H1 (cell line): ENCODE measurements around the gene CAMK2A. TPM values are rescaled to one million over a fixed set of nuclear protein-coding genes. Genes with fewer than 3 reads are reported as not detected.

Experiments used
- CTCF ChIA-PET: fragments of 300-600 bp; sonication (Branson Sonifier 250); formaldehyde crosslinking; loops from one replicate; lab custom pipeline; 2021; ENCODE audit not compliant: partially characterized antibody; lab: Charles Lee
- POLR2A ChIA-PET: fragments of 300-600 bp; sonication (Branson Sonifier 250); formaldehyde crosslinking; loops from one replicate; lab custom pipeline; 2021; ENCODE audit warnings: inconsistent platforms; ENCODE audit not compliant: partially characterized antibody; lab: Charles Lee
- DNase-seq, 2 experiments: peaks; one replicate each; pipeline versions ENCODE4 v3.0.0 to v3.0.0-alpha.2; 2010 to 2022; ENCODE audit warnings: low spot score in 2 of 2, low read depth in 1 of 2, mixed read lengths in 1 of 2
- FAIRE-seq: peaks from 2 replicates; lab custom pipeline; 2011; peaks lifted over from hg19 to GRCh38; lab: Jason Lieb, UNC
- H2AFZ ChIP-seq: 2 replicates; pipeline ENCODE4 v1.8.1; 2012; ENCODE audit warnings: low read length, inconsistent platforms
- H2AK5ac ChIP-seq: 2 replicates; pipeline ENCODE4 v1.6.1; 2013; ENCODE audit warnings: low read depth, low read length
- H2BK120ac ChIP-seq: replicated peaks from 2 replicates; pipeline ENCODE3; 2013; ENCODE audit warnings: low read depth, low read length, inconsistent platforms
- H2BK12ac ChIP-seq: 2 replicates; pipeline ENCODE4 v1.6.1; 2013; ENCODE audit warnings: low read depth, low read length
- H2BK15ac ChIP-seq: 2 replicates; pipeline ENCODE4 v1.6.1; 2013; ENCODE audit warnings: low read length
- H2BK20ac ChIP-seq: 2 replicates; pipeline ENCODE4 v1.6.1; 2013; ENCODE audit warnings: low read length
- H2BK5ac ChIP-seq: 2 replicates; pipeline ENCODE4 v1.6.1; 2013; ENCODE audit warnings: low read depth, low read length
- H3K14ac ChIP-seq: 2 replicates; pipeline ENCODE4 v1.6.1; 2013; ENCODE audit warnings: inconsistent platforms; ENCODE audit not compliant: insufficient read length
- H3K18ac ChIP-seq: 2 replicates; pipeline ENCODE4 v1.6.1; 2013; ENCODE audit warnings: low read length; ENCODE audit errors: extremely low read depth
- H3K23ac ChIP-seq: 2 replicates; pipeline ENCODE4 v1.6.1; 2013; ENCODE audit warnings: inconsistent platforms; ENCODE audit not compliant: insufficient read length
- H3K23me2 ChIP-seq: 2 replicates; pipeline ENCODE4 v1.6.1; 2013; ENCODE audit warnings: low read depth, low read length
- H3K27ac ChIP-seq: 2 replicates; pipeline ENCODE4 v1.6.1; 2011; ENCODE audit warnings: low read depth, low read length, inconsistent platforms
- H3K27me3 ChIP-seq, 4 experiments: replicated peaks in 1 of 4; 1 replicate in 1 of 4; 2 replicates in 3 of 4; pipeline versions ENCODE4 v1.6.1 to v1.8.1; 2011 to 2013; ENCODE audit warnings: low read length in 3 of 4, mild to moderate bottlenecking in 3 of 4, inconsistent platforms in 2 of 4, mixed read lengths in 2 of 4, moderate library complexity in 1 of 4; ENCODE audit not compliant: control insufficient read depth in 3 of 4, insufficient read depth in 3 of 4; ENCODE audit errors: extremely low read depth in 1 of 4
- H3K36me3 ChIP-seq, 4 experiments: 2 replicates each; pipeline versions ENCODE4 v1.6.1 to v1.8.1; 2011 to 2013; ENCODE audit warnings: mild to moderate bottlenecking in 4 of 4, low read length in 3 of 4, moderate library complexity in 2 of 4, control low read depth in 1 of 4, inconsistent platforms in 1 of 4; ENCODE audit not compliant: insufficient read depth in 4 of 4, control insufficient read depth in 2 of 4
- H3K4ac ChIP-seq: replicated peaks from 2 replicates; pipeline ENCODE3; 2013; ENCODE audit warnings: low read length, low read depth, mixed read lengths, inconsistent platforms; ENCODE audit not compliant: insufficient read length
- H3K4me1 ChIP-seq, 4 experiments: replicated peaks in 1 of 4; 1 replicate in 1 of 4; 2 replicates in 3 of 4; pipeline versions ENCODE4 v1.6.1 to v1.8.1; 2011 to 2013; ENCODE audit warnings: low read length in 3 of 4, inconsistent platforms in 2 of 4, mixed read lengths in 1 of 4; ENCODE audit not compliant: insufficient read depth in 4 of 4, control insufficient read depth in 3 of 4
- H3K4me2 ChIP-seq, 2 experiments: 2 replicates each; pipeline versions ENCODE4 v1.6.1 to v1.8.1; 2011 to 2013; ENCODE audit warnings: low read depth in 2 of 2, low read length in 2 of 2, control low read depth in 1 of 2, inconsistent platforms in 1 of 2, mild to moderate bottlenecking in 1 of 2; ENCODE audit not compliant: insufficient read depth in 1 of 2
- H3K4me3 ChIP-seq, 4 experiments: fragments of 200-600, 300-600 bp in 1 of 4; sonication (generic), shearing (Covaris generic), sonication (Bioruptor Twin) in 1 of 4; 2 replicates each; pipeline versions ENCODE4 v1.5.1 to v1.8.1; 2011 to 2016; ENCODE audit warnings: low read length in 4 of 4, low read depth in 3 of 4, control low read depth in 2 of 4, inconsistent platforms in 2 of 4, mild to moderate bottlenecking in 2 of 4, mixed read lengths in 1 of 4, moderate library complexity in 1 of 4; ENCODE audit not compliant: insufficient read depth in 2 of 4; ENCODE audit errors: extremely low read depth in 1 of 4
- H3K56ac ChIP-seq: replicated peaks from 2 replicates; pipeline ENCODE3; 2013; ENCODE audit warnings: low read depth, mild to moderate bottlenecking, mixed read lengths, low read length, inconsistent platforms; ENCODE audit not compliant: insufficient read length
- H3K79me1 ChIP-seq: 2 replicates; pipeline ENCODE4 v1.6.1; 2013; ENCODE audit warnings: low read depth, low read length, control low read depth
- H3K79me2 ChIP-seq, 2 experiments: 2 replicates each; pipeline versions ENCODE4 v1.6.1 to v1.8.1; 2012 to 2013; ENCODE audit warnings: low read length in 2 of 2, mild to moderate bottlenecking in 2 of 2, inconsistent platforms in 1 of 2; ENCODE audit not compliant: insufficient read depth in 2 of 2, control insufficient read depth in 1 of 2
- H3K9ac ChIP-seq, 4 experiments: replicated peaks in 1 of 4; 1 replicate in 1 of 4; 2 replicates in 3 of 4; pipeline versions ENCODE4 v1.6.1 to v1.8.1; 2011 to 2013; ENCODE audit warnings: low read depth in 3 of 4, low read length in 3 of 4, control low read depth in 2 of 4, mild to moderate bottlenecking in 2 of 4, moderate library complexity in 2 of 4, inconsistent platforms in 1 of 4; ENCODE audit errors: extremely low read depth in 1 of 4
- H3K9me3 ChIP-seq, 2 experiments: 2 replicates each; pipeline versions ENCODE4 v1.6.1 to v1.8.1; 2012 to 2013; ENCODE audit warnings: mild to moderate bottlenecking in 2 of 2, moderate library complexity in 2 of 2, control low read depth in 1 of 2, inconsistent platforms in 1 of 2, low read depth in 1 of 2, low read length in 1 of 2, mixed read lengths in 1 of 2; ENCODE audit not compliant: insufficient read depth in 2 of 2
- H4K20me1 ChIP-seq, 2 experiments: replicated peaks in 1 of 2; 2 replicates each; pipeline versions ENCODE3 to v1.8.1; 2011 to 2013; ENCODE audit warnings: inconsistent platforms in 2 of 2, low read length in 2 of 2, mild to moderate bottlenecking in 1 of 2; ENCODE audit not compliant: insufficient read depth in 2 of 2, control insufficient read depth in 1 of 2
- H4K5ac ChIP-seq: 2 replicates; pipeline ENCODE4 v1.6.1; 2013; ENCODE audit warnings: low read length, low read depth, mixed read lengths, inconsistent platforms; ENCODE audit not compliant: insufficient read length
- H4K8ac ChIP-seq: 2 replicates; pipeline ENCODE4 v1.8.0; 2013; ENCODE audit warnings: mild to moderate bottlenecking, moderate library complexity, low read length, inconsistent platforms; ENCODE audit not compliant: insufficient read depth; ENCODE audit errors: extremely low read depth
- H4K91ac ChIP-seq: replicated peaks from 2 replicates; pipeline ENCODE3; 2013; ENCODE audit warnings: low read length, mixed read lengths, inconsistent platforms; ENCODE audit not compliant: insufficient read length
- BRCA1 ChIP-seq: IDR thresholded peaks from 2 replicates; pipeline ENCODE4 v1.6.1; 2012; ENCODE audit warnings: low read depth, low read length, improper control_type of control experiment
- CHD1 ChIP-seq: IDR thresholded peaks from 2 replicates; pipeline ENCODE4 v1.6.1; 2012; ENCODE audit warnings: low read depth, low read length, improper control_type of control experiment
- JUN ChIP-seq: IDR thresholded peaks from 2 replicates; pipeline ENCODE4 v1.6.1; 2011; ENCODE audit warnings: low read depth, mild to moderate bottlenecking, improper control_type of control experiment, low read length
- TAF7 ChIP-seq: optimal IDR thresholded peaks from 2 replicates; pipeline ENCODE3; 2011; ENCODE audit warnings: low read depth, mild to moderate bottlenecking, inconsistent platforms, low read length, moderate library complexity, borderline replicate concordance
- TCF12 ChIP-seq: IDR thresholded peaks from 2 replicates; pipeline ENCODE4 v1.6.1; 2011; ENCODE audit warnings: low read depth, mild to moderate bottlenecking, low read length
- WGBS, 2 experiments: shearing (Covaris generic) in 1 of 2; methylation state at CpG; one replicate each; pipeline versions ENCODE4 v1.1.6 to v1.1.7; 2013 to 2015; ENCODE audit warnings: low lambda C conversion rate in 2 of 2, mixed read lengths in 2 of 2, inconsistent platforms in 1 of 2, low coverage in 1 of 2, missing lambda C conversion rate in 1 of 2; ENCODE audit not compliant: insufficient replicate concordance in 2 of 2, insufficient coverage in 1 of 2, insufficient read length in 1 of 2; ENCODE audit errors: extremely low coverage in 1 of 2, missing lambda C conversion rate in 1 of 2; 5-methylcytosine and 5-hydroxymethylcytosine counted together
- polyA plus RNA-seq, 7 experiments: library from polyadenylated mRNA; depleted of rRNA in 3 of 7; stranded (reverse) in 5 of 7; unstranded in 2 of 7; fragments of >200 nt in 5 of 7; fragments of 200-250 nt in 2 of 7; gene quantifications; 1 replicate in 5 of 7; 2 replicates in 1 of 7; 4 replicates in 1 of 7; pipeline versions ENCODE4 v1.2.1 to v1.2.3, GENCODE V29; 2011 to 2013; ENCODE audit warnings: missing spikeins in 2 of 7, mixed read lengths in 2 of 7
- total RNA-seq: library from RNA; stranded (reverse); fragmentation: NEBNext Ultra II Directional; extraction: Animal tissue kit (Norgen Biotek cat#: 25700); gene quantifications from 2 replicates; pipeline ENCODE4 v1.2.1, GENCODE V29; 2021
- TF ChIP-seq, protein P1 (sequence below): IDR thresholded peaks from 2 replicates; pipeline ENCODE4 v1.6.1; 2012; ENCODE audit warnings: inconsistent platforms
- TF ChIP-seq, protein P2 (sequence below): IDR thresholded peaks from 2 replicates; pipeline ENCODE4 v1.6.1; 2012; ENCODE audit warnings: inconsistent platforms

CAMK2A gene
- total and polyA plus RNA-seq, 2 of the 8 experiments (the other 6 are each of a cell fraction or from before 2014, with no cell fraction given): 0.20 to 0.28 TPM

DNA sequence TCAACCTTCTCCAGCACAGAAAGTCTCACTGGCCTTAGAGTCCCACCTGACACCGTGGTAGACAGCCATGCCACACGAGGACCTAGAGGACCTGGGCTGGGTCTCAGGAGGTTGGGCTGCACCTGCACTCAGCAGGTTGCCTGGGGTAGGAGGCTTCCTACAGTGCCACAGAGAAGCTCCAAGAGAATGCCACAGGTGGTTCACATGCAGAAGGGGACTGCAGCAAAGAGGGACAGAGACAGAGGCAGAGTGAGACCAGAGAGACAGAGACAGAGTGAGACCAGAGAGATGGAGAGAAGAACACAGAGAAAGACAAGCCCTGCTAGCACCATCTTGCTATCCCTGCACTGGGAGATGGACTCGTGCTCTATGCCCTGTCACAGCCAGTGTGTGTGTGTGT, 5.7 kb downstream of the CAMK2A start:
- Histone ChIP-seq H2BK20ac (no peak overlapping the region), H3K14ac (no peak overlapping the region), H2BK120ac (no peak overlapping the region), H3K4ac (peak overlapping the region; percentile 83), H2AFZ (no peak overlapping the region), H3K18ac (no peak overlapping the region), H2BK5ac (0 out of 2 replicates have a peak overlapping the region, but pooled peaks have one; percentile 18), H3K23me2 (no peaks in the 10 kb centered on the region; the same call in 1 of the 2 replicates), H4K91ac (no peak overlapping the region), H3K79me1 (no peaks in the 10 kb centered on the region), H2BK15ac (0 out of 2 replicates have a peak overlapping the region, but pooled peaks have one; percentile 36), H3K4me1 (peaks cover 0 to 3% (median 0%) of the 10 kb centered on the region in 4 experiments; a peak in 2 of 7 replicates), H4K20me1 (peaks cover 0 to 9% of the 10 kb centered on the region in 2 experiments), H4K5ac (no peak overlapping the region), H3K56ac (no peak overlapping the region), H3K36me3 (no peaks in the 10 kb centered on the region), H3K9me3 (no peaks in the 10 kb centered on the region), H3K4me2 (no peak overlapping the region), H2BK12ac (no peak overlapping the region), H3K27me3 (no peaks in the 10 kb centered on the region; a peak in 1 of 7 replicates), H3K27ac (no peak overlapping the region), H3K4me3 (no peak overlapping the region), H3K9ac (no peak overlapping the region), H3K23ac (no peak overlapping the region), H2AK5ac (no peak overlapping the region), H3K79me2 (no peaks in the 10 kb centered on the region), H4K8ac (no peak overlapping the region)
- WGBS, 2 experiments: 92% methylated on average over 3 of the region's 3 CpGs; no CpG with 5 or more reads in 1 of the 2 experiments
- CTCF ChIA-PET: interaction anchor here (0.8 to 1.1 kb wide), 2 partner anchors 35 kb away, joined by 3 read pairs; no protein-coding TSS in a partner anchor
- FAIRE-seq: no peak
- DNase-seq: no peak
- POLR2A ChIA-PET: no interaction called here
- no peak for TF ChIP-seq CHD1
- no peak for TF ChIP-seq JUN
- no peak for TF ChIP-seq TAF7
- TF ChIP-seq, protein P1, sequence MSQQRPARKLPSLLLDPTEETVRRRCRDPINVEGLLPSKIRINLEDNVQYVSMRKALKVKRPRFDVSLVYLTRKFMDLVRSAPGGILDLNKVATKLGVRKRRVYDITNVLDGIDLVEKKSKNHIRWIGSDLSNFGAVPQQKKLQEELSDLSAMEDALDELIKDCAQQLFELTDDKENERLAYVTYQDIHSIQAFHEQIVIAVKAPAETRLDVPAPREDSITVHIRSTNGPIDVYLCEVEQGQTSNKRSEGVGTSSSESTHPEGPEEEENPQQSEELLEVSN: no peak
- TF ChIP-seq BRCA1: no peak
- TF ChIP-seq TCF12: no peak
- TF ChIP-seq, protein P2, sequence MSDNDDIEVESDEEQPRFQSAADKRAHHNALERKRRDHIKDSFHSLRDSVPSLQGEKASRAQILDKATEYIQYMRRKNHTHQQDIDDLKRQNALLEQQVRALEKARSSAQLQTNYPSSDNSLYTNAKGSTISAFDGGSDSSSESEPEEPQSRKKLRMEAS: no peak
